K562 (cell line): ENCODE results near the gene PLAC8L1. TPM values are rescaled to one million over a fixed set of nuclear protein-coding genes. Genes with fewer than 3 reads are reported as not detected.

Experiments used
- EP300 ChIP-seq: IDR thresholded peaks from 2 replicates; pipeline ENCODE4 v1.6.1; 2012; ENCODE audit warnings: low read length, improper control_type of control experiment
- ETV5 ChIP-seq: sonication (generic); formaldehyde crosslinking; IDR thresholded peaks from 2 replicates; pipeline ENCODE4 v1.4.0; 2020; ENCODE audit warnings: low read depth, mild to moderate bottlenecking, missing genetic modification reagents
- PTRF ChIP-seq: fragments of 450-650 bp; IDR thresholded peaks from 2 replicates; pipeline ENCODE4 v1.6.1; 2016; ENCODE audit warnings: mild to moderate bottlenecking, missing genetic modification characterization, missing compliant biosample characterization
- ZBTB1 ChIP-seq: sonication (generic); formaldehyde crosslinking; IDR thresholded peaks from 2 replicates; pipeline ENCODE4 v1.8.1; 2023; ENCODE audit warnings: missing genetic modification reagents, low read depth, mild to moderate bottlenecking, borderline replicate concordance
- ZNF24 ChIP-seq: fragments of 450-650 bp; IDR thresholded peaks from 2 replicates; pipeline ENCODE4 v1.6.1; 2016
- polyA plus RNA-seq, 8 experiments: library from polyadenylated mRNA; depleted of rRNA in 4 of 8; stranded (reverse) in 5 of 8; unstranded in 3 of 8; fragments of >200 nt; fragmentation: Nextera tagmentation in 2 of 8; fragmentation: Illumina TruSeq in 1 of 8; extraction: Ambion mirVana in 2 of 8; extraction: Trizol in 1 of 8; gene quantifications; 2 replicates each; pipeline versions ENCODE4 v1.2.1 to v1.2.3, GENCODE V29; 2011 to 2014; ENCODE audit warnings: inconsistent platforms in 1 of 8, missing spikeins in 1 of 8
- total RNA-seq, 7 experiments: library from RNA; depleted of rRNA in 6 of 7; stranded (reverse); fragments of >200 nt in 6 of 7; fragmentation: Illumina TruSeq in 2 of 7; extraction: Trizol in 2 of 7; gene quantifications; 2 replicates each; pipeline versions ENCODE4 v1.2.1 to v1.2.3, GENCODE V29; 2011 to 2021; ENCODE audit warnings: low replicate concordance in 1 of 7
- TF ChIP-seq, protein P1 (sequence below): fragments of 450-650 bp; IDR thresholded peaks from 2 replicates; pipeline ENCODE4 v1.6.1; 2017; ENCODE audit warnings: antibody characterized with exemption, mild to moderate bottlenecking
- TF ChIP-seq, protein P2 (sequence below): sonication (generic); formaldehyde crosslinking; IDR thresholded peaks from 2 replicates; pipeline ENCODE4 v1.8.0; 2022; ENCODE audit warnings: missing genetic modification reagents, mild to moderate bottlenecking, moderate library complexity, borderline replicate concordance
- TF ChIP-seq, protein P3 (sequence below): sonication (generic); formaldehyde crosslinking; IDR thresholded peaks from 2 replicates; pipeline ENCODE4 v1.8.0; 2023; ENCODE audit warnings: mild to moderate bottlenecking, missing genetic modification reagents
- TF ChIP-seq, protein P4 (sequence below): fragments of 450-650 bp; IDR thresholded peaks from 2 replicates; pipeline ENCODE4 v1.6.1; 2016; ENCODE audit warnings: low read depth

The PLAC8L1 gene
- total and polyA plus RNA-seq, 9 of the 15 experiments (the other 6 are each of a cell fraction or from before 2014, with no cell fraction given), result 0.10 to 0.43 (median 0.26) TPM; not detected in 3

DNA sequence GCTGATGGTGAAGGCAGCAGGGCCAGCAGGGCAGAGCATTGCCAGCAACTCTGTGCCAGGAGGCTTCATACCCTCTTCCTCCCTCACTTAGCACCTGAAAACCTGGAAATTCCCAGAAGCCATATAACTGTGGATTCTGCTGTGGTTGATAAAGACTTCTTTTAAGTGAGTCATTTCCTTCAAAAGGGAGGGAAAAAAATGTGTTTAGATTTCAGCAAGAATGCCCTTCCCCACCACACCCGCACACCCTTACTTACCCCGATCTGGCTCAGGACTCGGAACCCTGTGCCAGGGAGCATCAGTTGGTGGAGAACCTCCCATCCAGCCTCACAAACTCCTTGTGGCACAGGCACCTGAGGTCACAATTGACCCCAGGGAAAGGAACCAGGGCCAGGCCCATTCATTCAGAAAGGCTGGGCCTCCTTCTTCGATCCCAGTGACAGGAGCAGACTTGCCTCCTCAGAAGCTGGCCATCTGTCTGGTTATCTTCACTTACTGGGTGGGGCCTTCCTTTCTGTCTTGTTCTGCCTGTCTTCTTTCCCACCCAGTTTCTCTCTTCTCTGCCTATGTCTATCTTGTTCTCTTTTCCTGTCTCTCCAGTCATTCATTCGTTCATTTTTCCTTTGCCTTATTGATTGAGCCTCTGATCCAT lies 62.6 kb downstream of the PLAC8L1 start (continued):
- TF ChIP-seq, protein P1, sequence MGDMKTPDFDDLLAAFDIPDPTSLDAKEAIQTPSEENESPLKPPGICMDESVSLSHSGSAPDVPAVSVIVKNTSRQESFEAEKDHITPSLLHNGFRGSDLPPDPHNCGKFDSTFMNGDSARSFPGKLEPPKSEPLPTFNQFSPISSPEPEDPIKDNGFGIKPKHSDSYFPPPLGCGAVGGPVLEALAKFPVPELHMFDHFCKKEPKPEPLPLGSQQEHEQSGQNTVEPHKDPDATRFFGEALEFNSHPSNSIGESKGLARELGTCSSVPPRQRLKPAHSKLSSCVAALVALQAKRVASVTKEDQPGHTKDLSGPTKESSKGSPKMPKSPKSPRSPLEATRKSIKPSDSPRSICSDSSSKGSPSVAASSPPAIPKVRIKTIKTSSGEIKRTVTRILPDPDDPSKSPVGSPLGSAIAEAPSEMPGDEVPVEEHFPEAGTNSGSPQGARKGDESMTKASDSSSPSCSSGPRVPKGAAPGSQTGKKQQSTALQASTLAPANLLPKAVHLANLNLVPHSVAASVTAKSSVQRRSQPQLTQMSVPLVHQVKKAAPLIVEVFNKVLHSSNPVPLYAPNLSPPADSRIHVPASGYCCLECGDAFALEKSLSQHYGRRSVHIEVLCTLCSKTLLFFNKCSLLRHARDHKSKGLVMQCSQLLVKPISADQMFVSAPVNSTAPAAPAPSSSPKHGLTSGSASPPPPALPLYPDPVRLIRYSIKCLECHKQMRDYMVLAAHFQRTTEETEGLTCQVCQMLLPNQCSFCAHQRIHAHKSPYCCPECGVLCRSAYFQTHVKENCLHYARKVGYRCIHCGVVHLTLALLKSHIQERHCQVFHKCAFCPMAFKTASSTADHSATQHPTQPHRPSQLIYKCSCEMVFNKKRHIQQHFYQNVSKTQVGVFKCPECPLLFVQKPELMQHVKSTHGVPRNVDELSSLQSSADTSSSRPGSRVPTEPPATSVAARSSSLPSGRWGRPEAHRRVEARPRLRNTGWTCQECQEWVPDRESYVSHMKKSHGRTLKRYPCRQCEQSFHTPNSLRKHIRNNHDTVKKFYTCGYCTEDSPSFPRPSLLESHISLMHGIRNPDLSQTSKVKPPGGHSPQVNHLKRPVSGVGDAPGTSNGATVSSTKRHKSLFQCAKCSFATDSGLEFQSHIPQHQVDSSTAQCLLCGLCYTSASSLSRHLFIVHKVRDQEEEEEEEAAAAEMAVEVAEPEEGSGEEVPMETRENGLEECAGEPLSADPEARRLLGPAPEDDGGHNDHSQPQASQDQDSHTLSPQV, result peak; percentile 76; the same call in 1 of the 2 replicates
- TF ChIP-seq, protein P2, sequence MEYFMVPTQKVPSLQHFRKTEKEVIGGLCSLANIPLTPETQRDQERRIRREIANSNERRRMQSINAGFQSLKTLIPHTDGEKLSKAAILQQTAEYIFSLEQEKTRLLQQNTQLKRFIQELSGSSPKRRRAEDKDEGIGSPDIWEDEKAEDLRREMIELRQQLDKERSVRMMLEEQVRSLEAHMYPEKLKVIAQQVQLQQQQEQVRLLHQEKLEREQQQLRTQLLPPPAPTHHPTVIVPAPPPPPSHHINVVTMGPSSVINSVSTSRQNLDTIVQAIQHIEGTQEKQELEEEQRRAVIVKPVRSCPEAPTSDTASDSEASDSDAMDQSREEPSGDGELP (CRISPR knock-in tag), result peak; percentile 59
- TF ChIP-seq ZNF24 (peak; percentile 91), ZBTB1 (no peak), ETV5 (CRISPR knock-in tag) (peak; percentile 69), PTRF (tag) (no peak), EP300 (peak; percentile 82; the same call in 1 of the 2 replicates)
- TF ChIP-seq, protein P3, sequence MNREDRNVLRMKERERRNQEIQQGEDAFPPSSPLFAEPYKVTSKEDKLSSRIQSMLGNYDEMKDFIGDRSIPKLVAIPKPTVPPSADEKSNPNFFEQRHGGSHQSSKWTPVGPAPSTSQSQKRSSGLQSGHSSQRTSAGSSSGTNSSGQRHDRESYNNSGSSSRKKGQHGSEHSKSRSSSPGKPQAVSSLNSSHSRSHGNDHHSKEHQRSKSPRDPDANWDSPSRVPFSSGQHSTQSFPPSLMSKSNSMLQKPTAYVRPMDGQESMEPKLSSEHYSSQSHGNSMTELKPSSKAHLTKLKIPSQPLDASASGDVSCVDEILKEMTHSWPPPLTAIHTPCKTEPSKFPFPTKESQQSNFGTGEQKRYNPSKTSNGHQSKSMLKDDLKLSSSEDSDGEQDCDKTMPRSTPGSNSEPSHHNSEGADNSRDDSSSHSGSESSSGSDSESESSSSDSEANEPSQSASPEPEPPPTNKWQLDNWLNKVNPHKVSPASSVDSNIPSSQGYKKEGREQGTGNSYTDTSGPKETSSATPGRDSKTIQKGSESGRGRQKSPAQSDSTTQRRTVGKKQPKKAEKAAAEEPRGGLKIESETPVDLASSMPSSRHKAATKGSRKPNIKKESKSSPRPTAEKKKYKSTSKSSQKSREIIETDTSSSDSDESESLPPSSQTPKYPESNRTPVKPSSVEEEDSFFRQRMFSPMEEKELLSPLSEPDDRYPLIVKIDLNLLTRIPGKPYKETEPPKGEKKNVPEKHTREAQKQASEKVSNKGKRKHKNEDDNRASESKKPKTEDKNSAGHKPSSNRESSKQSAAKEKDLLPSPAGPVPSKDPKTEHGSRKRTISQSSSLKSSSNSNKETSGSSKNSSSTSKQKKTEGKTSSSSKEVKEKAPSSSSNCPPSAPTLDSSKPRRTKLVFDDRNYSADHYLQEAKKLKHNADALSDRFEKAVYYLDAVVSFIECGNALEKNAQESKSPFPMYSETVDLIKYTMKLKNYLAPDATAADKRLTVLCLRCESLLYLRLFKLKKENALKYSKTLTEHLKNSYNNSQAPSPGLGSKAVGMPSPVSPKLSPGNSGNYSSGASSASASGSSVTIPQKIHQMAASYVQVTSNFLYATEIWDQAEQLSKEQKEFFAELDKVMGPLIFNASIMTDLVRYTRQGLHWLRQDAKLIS (CRISPR knock-in tag), result no peak
- TF ChIP-seq, protein P4, sequence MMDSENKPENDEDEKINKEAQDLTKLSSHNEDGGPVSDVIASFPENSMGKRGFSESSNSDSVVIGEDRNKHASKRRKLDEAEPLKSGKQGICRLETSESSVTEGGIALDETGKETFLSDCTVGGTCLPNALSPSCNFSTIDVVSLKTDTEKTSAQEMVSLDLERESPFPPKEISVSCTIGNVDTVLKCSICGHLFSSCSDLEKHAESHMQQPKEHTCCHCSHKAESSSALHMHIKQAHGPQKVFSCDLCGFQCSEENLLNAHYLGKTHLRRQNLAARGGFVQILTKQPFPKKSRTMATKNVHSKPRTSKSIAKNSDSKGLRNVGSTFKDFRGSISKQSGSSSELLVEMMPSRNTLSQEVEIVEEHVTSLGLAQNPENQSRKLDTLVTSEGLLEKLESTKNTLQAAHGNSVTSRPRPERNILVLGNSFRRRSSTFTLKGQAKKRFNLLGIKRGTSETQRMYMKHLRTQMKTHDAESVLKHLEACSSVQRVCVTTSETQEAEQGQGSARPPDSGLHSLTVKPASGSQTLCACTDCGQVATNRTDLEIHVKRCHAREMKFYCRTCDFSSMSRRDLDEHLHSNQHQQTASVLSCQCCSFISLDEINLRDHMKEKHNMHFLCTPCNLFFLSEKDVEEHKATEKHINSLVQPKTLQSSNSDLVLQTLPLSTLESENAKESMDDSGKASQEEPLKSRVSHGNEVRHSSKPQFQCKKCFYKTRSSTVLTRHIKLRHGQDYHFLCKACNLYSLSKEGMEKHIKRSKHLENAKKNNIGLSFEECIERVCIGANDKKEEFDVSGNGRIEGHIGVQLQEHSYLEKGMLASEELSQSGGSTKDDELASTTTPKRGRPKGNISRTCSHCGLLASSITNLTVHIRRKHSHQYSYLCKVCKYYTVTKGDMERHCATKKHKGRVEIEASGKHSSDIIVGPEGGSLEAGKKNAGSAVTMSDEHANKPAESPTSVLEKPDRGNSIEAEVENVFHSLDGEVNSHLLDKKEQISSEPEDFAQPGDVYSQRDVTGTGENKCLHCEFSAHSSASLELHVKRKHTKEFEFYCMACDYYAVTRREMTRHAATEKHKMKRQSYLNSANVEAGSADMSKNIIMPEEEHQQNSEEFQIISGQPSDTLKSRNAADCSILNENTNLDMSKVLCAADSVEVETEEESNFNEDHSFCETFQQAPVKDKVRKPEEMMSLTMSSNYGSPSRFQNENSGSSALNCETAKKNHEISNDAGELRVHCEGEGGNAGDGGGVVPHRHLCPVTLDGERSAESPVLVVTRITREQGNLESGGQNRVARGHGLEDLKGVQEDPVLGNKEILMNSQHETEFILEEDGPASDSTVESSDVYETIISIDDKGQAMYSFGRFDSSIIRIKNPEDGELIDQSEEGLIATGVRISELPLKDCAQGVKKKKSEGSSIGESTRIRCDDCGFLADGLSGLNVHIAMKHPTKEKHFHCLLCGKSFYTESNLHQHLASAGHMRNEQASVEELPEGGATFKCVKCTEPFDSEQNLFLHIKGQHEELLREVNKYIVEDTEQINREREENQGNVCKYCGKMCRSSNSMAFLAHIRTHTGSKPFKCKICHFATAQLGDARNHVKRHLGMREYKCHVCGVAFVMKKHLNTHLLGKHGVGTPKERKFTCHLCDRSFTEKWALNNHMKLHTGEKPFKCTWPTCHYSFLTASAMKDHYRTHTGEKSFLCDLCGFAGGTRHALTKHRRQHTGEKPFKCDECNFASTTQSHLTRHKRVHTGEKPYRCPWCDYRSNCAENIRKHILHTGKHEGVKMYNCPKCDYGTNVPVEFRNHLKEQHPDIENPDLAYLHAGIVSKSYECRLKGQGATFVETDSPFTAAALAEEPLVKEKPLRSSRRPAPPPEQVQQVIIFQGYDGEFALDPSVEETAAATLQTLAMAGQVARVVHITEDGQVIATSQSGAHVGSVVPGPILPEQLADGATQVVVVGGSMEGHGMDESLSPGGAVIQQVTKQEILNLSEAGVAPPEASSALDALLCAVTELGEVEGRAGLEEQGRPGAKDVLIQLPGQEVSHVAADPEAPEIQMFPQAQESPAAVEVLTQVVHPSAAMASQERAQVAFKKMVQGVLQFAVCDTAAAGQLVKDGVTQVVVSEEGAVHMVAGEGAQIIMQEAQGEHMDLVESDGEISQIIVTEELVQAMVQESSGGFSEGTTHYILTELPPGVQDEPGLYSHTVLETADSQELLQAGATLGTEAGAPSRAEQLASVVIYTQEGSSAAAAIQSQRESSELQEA, result no peak
